Stimulated activated CD8-positive, alpha-beta memory T cell treated with anti-CD3 and anti-CD28 coated beads, Interleukin-15, amount 100 ng/mL, for 24 hours (primary cell): Measurements from ENCODE around the gene DAB1.

Experiments
- DNase-seq: peaks from one replicate; pipeline ENCODE4 v3.0.0-alpha.2; 2020; ENCODE audit warnings: low read depth

DAB1 gene

GRCh38 chr1:57163325-57163724 is 260.5 kb downstream of the DAB1 start:
- DNase-seq: no peak

DNA sequence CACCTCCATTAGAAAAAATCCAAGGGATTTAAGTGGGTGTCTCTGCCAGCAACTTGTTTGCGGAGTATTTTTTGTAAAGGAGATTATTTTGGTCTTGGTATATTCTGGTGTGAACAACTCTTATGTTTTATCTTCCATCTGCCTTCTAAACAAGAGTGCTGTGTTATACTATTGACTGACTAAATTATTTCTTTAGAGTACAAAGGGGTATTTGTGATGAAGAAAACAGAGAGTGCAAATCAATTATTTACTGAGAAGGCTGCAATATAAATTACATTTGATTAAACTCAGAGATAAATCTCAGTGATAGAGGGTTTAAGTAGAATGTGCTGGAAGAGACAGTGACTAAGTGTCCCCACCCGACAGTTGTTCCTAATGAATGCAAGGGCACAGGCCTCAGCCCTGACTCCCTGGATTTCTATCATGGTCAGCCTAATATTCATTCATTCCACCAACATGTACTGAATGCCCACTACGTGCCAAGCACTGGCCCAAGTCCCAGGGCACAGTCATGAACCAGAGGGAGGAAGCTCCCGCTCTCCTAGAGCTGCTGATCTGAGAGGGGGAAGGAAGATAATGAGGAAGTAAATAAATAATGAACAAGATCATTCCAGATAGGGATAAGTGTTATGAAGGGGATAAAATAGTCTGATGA is 261.1 kb downstream of the DAB1 start:
- no peak for DNase-seq

GRCh38 chr1:57160594-57160993 is 263.3 kb downstream of the DAB1 start:
- no peak for DNase-seq

- no peak for DNase-seq
Observed at GRCh38 chr1:57158604-57158998, 265.3 kb downstream of the DAB1 start.

GRCh38 chr1:57157818-57158603 is 265.8 kb downstream of the DAB1 start:
- no peak for DNase-seq

GRCh38 chr1:57156907-57157306 is 267.0 kb downstream of the DAB1 start:
- DNase-seq: no peak

- DNase-seq: no peak
Observed at GRCh38 chr1:57146100-57146499, 277.8 kb downstream of the DAB1 start.

DNA sequence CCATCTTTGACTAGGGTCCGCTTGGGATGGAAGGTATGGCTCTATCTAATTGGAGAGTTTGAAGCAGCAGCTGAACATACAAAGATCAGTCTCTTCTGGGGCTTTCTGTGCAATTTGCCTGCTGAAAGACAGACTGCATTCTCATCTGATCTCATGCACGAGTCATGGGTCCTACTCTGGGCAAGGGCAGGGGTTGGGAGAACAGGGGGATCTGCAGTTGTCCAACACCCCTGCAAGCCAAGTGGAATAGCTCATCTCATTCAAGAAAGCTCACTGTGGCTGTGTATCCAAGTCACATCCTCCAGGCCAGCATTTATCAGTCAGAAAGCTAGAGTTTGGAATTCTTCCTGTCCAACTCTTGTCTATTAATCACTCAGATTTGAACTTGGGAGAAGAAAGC is 280.9 kb downstream of the DAB1 start:
- no peak for DNase-seq

DNA sequence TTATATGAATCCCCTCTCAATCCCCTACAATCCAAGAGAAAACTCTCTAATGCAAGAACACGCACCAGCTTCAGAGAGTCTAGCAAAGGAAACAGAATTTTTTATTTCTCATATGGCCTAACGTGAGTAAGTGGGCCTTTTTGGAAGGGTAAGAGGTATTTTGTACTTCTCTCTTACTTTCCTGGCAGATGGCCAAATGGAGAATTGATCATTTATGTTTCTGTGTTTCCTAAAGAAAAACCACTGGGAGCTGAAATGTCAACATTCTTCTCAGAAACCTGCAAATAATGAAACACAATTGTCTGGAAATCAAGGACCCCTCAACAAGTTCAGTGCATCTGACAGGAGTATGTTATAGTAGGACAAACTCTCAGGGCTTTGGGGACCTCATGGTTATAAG is 281.7 kb downstream of the DAB1 start:
- DNase-seq: no peak

DNA sequence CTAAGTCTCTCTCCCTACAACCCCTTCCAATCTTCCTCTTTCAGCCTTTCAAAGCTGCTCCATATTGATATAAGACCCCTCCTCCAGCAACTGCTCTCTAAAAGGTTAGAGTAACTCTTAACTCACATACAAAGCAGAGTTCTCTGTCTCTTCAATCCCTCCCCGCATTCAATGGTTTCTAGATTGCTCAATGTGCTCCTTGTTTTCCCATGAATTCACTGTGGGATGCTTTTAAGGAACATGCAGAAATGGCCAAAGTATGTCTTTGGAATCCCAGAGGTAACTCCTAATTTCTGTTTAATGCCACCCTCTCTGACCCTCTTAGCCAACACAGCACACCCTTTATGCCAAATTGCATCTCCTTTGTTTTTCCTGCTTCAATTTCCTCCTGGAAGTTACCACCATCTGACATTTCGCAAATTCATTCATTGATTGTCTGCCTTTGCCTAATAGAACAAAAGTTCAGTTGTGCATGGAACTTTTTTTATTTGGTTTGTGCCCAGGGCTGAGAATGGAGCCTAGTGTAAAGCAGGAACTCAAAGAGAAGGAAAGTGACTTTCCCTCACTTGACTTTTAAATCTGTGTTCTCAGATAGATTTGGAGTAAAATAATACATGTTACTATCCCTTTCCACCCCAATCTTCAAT is 285.3 kb downstream of the DAB1 start:
- no peak for DNase-seq

DNA sequence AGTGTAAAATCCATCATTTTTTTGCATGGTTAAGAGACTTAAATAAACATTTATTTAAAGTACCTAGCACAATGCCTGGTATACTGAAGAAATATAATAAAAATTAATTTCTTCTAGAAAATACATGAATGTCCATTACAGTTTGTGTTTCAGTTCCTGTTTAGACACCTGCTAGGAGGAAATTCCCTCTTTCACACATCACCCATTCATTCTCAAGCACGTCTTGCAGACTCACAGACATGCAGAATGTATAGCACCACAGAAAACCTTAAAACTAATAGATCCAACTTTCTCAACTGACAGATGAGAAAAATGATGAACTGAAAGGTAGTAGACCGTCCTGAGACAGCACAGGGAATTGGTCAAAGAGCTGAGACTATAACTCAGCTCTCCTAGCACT is 285.9 kb downstream of the DAB1 start:
- DNase-seq: no peak

- no peak for DNase-seq
Observed at GRCh38 chr1:57134803-57135202, 289.1 kb downstream of the DAB1 start.

- no peak for DNase-seq
Observed at GRCh38 chr1:57133686-57134085, 290.2 kb downstream of the DAB1 start.

DNA sequence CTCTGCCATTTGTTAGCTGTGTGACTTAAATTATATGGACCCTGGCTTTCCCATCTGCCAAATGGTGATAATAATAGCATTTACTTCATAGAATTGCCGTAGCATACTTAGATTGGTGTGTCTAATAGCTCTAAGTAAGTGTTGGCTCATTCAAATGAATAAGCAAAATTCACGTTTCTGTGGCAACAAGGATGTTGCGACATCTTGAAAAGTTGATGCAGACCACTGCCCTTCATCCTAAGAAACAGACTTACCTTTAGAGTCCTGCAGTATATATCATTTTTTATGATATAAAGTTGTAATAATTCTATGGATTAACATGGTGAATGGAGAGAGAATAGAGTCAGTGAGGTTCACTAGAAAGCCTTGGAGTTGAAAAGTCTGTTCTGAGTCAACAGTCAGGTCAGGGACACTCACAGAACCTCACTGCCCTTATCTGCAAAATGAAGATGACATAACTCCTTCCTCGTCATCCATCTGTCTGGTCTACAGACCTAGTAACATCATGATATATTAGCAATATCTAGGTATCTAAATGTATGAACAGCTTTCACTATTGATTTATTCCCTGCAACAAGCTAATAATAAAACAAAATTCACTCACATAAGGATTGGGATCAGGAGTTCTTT is 290.8 kb downstream of the DAB1 start:
- no peak for DNase-seq

GRCh38 chr1:57131701-57132394 is 292.0 kb downstream of the DAB1 start:
- no peak for DNase-seq

DNA sequence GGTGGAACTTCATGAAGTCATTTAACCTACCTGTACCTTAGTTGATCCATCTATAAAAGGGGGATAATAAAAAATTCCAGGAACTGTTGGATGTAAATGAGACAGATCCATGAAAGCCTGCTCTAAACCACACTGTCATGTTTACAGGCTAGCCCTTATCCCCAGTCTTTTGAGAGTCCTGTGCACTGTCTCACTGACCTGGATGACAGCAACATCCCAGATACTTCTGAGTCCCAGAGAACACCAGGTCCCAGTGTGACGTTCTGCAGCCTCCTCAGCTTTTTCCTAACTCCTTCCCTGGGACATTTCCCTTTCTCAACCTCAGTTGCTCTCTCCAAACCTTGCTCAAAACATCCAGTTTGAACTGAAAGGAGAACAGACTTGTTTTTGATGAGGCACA is 292.6 kb downstream of the DAB1 start:
- DNase-seq: no peak

DNA sequence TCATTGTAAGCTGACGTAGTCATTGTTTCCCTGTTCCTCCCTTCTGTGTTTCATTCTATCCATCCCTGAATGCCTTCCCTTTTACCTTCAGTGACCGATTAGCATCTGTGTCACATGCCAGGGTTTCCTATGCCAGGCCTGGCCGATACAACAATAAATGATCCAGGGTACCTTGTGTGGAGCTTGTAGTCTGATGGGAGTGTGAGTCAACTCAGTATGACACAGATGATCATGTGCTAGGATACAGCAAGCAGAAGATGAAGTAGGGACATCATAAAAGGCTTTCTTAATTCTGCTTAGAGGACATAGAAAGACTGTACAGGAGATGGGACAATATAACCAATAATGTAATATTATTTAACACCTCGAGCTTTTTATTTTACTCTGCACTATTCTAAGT is 294.0 kb downstream of the DAB1 start:
- no peak for DNase-seq

DNA sequence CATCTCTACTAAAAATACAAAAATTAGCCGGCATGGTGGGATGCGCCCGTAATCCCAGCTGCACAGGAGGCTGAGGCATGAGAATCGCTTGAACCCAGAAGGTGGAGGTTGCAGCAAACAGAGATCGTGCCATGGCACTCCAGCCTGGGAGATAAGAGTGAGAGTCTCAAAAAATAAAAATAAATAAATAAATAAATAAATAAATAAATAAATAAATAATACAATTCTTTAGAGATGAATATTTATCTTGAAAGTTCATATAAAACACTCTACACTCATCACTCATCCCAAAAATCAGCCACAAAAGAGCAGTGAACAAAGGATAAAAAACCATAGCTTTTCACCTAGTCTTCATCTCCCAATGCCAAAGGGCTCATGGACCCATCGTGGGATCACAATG is 295.9 kb downstream of the DAB1 start:
- no peak for DNase-seq

DNA sequence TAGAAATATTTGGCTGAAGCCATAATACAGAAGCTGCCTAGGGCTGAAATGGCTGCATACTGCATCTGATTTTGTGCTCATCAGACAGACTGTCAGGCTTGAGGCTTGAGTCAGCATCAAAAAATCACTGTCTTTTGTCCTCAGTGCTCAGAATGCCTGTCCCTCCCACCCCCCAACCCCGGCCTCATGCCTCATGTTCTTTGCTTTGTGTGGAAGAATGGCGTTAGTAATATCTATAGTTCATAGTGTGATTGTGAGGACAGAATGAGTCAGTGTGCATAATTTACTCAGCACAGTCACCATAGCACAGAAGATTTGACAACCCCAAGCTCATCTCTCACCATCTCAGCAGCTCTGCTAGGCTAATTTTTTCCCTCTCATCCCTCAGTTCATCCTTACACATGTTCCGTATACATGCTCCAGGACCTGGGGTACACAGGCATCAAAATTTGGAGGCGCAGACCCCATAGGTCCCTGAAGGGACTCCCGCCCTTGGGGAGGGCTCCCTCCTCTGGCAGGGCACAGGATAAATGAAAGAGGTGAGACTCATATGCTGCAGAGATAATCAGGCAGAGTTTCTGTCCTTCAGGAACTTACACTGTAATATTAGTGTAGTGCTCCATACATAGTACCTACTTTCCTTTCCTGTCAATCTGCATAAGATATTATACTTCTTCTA is 299.0 kb downstream of the DAB1 start:
- DNase-seq: no peak

DNA sequence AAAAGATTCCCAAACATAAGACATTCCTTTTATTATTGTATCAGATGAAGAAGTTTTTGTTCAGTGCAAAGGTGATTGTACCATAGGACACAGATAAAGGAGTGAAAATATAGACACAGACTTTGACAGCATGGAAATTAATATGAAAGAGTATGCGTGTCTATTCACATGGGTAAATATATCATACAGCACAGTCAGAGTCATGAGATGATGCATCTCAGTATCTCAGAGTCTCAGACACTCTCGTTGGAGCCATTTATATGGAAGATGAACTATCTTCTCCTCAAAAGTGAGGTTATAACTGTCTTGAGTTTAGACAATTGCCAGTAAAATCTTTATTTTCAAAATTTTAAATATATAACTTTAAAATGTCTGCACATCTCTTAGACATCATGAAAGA is 299.7 kb downstream of the DAB1 start:
- DNase-seq: no peak

- DNase-seq: no peak
Observed at GRCh38 chr1:57122031-57122430, 301.8 kb downstream of the DAB1 start.
